Ammon's horn (tissue), 1 donor: ENCODE data around the gene TPCN1.

ENCODE experiments used
- DNase-seq: peaks from one replicate; pipeline ENCODE4 v3.0.0-alpha.2; 2016; ENCODE audit warnings: low spot score

TPCN1 gene

DNA sequence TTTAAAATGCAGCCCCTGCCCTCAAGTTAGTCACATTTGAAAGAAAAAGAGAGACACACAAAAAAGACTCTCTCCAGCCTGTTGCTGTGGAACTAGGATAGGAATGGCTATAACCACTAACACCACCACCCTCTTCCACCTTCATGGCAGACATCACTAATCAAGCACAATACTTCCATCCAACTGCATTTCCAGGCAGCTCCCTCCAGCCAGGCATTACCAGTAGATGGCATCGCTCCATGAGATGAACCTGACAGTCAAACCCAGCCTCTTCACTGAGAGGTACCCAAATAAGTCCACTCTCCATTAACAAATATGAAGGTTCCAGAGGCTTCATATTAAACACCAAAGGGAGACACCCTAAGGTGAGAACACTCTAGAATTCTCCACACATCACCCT, 89.2 kb downstream of the TPCN1 start:
- no peak for DNase-seq

DNA sequence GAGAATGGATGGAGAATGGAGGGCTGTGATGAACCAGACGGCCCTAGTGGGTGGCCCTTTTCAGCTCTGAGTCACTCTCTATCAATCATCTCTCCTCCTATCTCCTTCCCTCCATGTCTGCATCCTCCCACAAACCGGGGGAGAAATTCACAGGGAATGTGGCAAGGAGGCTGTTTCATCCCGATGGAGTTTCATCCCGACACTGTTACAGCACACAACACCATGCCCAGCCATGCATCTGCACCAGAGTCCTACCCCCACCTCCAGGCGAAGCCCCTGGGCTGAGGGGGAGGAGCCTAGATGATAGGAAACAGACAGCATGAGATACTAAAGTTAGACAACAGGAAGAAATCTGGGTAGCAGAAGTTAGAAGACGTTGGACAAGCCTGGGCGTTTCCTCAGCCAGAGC, 92.9 kb downstream of the TPCN1 start:
- peak; percentile 23 for DNase-seq

DNA sequence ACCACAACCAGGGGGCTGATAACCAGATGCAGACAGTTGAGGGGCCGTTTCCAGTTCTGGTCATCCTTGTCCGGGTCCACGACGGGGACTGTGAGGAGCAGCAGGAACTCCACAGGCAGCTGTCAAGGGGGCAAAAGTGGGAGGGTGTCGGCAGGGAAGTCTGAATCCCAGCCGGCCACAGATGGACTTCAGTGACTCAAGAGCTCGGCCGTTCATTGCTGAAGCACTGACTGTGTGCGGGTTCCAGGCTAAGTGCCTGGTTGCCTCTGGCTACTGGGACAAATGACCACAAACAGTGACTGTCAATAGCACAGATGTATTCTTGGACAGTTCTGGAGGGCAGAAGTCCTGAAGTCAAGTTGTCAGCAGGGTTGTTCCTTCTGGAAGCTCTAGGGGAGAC, 94.1 kb downstream of the TPCN1 start:
- no peak for DNase-seq

- DNase-seq: no peak
Observed at GRCh38 chr12:113316155-113316554, 94.9 kb downstream of the TPCN1 start.

DNA sequence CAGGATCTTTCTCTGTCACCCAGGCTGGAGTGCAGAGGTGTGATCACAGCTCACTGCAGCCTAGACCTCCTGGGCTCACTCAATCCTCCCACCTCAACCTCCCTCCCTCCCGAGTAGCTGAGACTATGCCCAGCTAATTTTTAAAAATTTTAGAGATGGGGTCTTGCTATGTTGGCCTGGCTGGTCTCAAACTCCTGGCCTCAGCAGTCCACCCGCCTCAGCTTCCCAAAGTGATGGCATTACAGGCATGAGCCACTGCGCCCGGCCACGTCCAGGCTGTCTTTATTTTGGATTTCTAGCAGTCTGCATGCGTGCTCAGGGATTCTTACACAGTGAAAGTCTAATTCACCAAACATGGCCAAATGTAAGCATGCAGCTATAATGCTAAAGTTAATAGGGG, 95.9 kb downstream of the TPCN1 start:
- DNase-seq: no peak

- no peak for DNase-seq
Observed at GRCh38 chr12:113318046-113318656, 96.9 kb downstream of the TPCN1 start.

DNA sequence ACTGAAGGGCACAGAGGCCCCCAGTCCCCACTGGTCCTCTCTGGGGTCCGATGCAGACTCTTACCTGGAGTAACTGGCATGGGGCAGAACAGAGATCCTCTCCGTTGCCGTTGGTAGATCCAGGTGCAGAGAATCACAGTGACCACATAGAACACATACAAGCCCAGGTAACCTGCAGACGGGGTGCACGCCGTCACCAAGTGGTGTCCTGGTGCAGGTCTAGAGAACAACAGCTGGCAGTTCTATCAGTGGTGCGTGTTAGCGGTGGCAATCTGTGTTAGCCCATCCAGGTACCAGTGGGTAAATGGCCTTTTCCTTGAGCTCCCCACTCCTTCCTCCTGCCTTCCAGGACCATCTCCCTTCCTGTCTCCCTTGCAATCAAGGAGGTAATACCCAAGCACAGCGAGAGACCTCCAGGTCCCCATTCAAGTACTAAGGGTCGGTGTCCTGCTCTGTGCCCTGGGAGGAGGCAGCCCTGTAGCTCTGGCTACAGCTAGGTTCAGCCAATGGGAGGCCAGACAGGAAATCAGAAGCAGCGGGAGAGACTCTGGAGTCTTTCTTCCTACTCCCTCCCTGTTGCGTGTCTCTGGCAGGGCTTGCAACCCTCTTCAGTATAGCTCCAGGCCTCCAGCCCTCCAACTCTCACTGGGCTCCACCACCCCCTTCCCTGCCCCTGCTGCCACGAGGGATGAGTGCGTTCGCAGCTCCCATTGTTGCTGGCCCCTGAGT, 97.8 kb downstream of the TPCN1 start:
- DNase-seq: no peak

DNA sequence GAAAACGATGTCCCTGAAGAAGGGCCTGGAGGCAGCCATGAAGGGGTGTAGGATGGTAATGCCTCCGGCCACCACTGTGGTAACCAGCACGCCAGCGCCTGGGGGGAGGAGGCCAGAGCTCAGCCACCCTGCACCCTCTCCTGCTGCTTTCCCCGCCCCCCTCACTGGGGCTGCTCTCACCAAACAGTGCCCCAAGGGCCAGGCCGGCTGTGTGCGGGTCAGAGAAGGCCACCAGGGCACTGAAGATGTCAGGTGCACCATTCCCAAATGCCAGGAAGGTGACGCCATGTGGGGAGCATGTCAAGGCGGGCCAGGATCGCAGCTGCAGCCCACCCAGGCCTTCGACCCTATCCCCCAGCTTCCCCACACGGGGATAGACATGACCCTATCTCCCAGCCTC, 99.1 kb downstream of the TPCN1 start:
- no peak for DNase-seq

GRCh38 chr12:113322343-113322742, 101.1 kb downstream of the TPCN1 start:
- DNase-seq: no peak

- no peak for DNase-seq
Observed at GRCh38 chr12:113325916-113326315, 104.7 kb downstream of the TPCN1 start.

DNA sequence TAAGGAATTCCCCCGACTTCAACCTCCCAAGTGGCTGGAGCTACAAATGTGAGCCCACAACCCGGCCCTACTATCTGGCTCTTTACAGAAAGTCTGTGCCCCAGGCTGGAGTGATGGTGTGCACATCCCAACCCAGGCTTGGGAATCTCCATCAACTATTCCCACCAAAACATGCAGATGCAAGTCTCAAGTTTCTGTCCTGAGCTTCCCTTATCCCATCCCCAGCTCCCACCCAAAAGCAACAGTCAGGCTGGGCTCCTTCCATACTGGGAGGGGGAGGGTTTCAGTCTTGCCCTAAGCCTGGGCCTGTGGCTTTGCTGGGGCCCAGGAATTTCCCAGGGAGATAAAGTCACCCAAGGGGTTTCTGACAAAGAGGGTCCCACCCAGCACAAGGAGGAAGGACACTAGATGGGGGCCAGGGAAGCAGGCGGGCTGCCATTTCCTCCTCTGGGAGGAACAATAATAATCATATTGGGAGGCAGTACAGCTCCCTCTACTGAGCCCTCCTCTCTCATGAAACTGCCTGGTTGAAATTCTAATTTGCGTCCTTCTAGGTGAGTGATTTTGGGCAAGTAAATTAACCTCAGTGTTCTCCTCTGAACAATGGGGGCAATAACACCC, 105.6 kb downstream of the TPCN1 start:
- DNase-seq: no peak

- no peak for DNase-seq
Observed at GRCh38 chr12:113328368-113328889, 107.2 kb downstream of the TPCN1 start.

GRCh38 chr12:113329022-113329790, 107.9 kb downstream of the TPCN1 start:
- no peak for DNase-seq

DNA sequence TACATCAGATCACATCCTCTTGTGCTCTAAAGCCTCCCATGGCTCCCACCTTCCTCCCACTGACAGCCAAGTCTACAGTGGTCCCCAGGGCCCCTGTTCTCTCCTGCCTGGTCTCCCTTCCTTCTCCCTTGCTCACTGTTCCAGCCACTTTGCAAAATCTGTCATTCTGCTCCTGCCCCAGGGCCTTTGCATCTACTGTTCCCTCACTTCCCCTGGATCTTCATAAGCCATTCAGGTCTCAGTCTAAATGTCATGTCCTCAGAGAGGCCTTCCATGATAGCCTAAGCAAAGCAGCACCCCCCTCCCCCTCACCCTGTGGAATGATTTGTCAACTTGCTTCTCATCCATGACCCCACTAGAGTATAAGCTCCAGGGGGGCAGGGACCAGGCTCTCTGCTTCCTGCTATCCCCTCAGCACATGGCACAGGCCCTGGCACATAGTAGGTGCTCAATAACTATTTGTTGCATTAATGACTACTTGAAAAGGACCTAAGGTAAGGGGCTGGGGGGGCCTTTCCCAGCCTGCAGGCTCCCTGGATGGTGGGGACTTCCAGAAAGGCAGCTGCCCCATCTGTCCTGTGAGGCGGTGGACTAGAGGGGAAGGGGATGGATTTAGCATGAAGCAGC, 108.6 kb downstream of the TPCN1 start:
- no peak for DNase-seq

- no peak for DNase-seq
Observed at GRCh38 chr12:113330505-113330904, 109.2 kb downstream of the TPCN1 start.

- peak; percentile 20 for DNase-seq
Observed at GRCh38 chr12:113332688-113333417, 111.6 kb downstream of the TPCN1 start.

GRCh38 chr12:113333418-113333750, 112.1 kb downstream of the TPCN1 start:
- no peak for DNase-seq

- peak; percentile 47 for DNase-seq
Observed at GRCh38 chr12:113333877-113334785, 112.9 kb downstream of the TPCN1 start.

DNA sequence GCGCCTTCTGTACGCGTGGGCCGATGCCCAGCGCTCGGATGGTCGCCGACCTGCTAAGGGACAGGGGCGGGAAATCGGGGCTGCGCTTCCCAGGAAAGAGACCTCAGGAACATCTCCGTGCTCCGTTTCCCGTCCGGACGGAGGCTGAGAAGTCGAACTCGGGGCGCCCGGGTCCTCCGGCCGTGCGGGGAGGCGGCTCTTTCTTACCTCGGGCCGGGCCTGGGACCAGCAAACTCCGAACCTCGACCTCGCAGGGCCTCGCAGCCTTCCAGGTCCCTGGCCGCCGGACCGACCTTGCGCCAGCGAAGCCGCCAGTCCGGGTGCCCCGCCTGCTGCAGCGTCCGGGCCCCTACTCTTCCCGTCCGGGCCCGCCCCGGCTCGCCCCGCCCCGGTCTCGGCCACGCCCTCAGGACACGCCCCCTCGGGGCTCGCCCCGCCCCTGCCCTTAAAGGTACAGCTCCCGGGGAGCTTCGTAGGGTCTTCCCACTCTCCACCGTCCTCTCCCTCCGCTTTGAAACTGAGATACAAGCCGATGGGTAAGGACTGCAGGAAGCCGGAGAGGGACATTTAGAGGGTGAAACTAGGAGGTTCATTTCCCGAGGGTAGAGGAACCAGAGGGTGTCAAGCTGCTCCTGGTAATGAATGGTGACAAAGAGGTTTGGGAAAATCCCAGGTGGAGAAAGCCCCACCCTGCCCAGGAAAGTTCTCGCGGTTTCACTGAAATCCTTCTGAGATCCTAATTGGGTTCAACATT, 113.7 kb downstream of the TPCN1 start, which contains the start of gene SLC8B1:
Gene SLC8B1 (minus strand): TSS at position 324 of the 754 bp plus-strand sequence. CDS start 2,231 bp downstream, outside the sequence.
- peak; percentile 87 for DNase-seq
